HepG2 (cell line): ENCODE measurements around the gene ZNF669. TPM values are rescaled to one million over a fixed set of nuclear protein-coding genes. Genes with fewer than 3 reads are reported as not detected.

Experiments used
- BCL3 ChIP-seq: sonication (generic); formaldehyde crosslinking; IDR thresholded peaks from 2 replicates; pipeline ENCODE4 v1.5.1; 2020; ENCODE audit warnings: mild to moderate bottlenecking, missing genetic modification reagents, moderate library complexity
- CREB3 ChIP-seq: sonication (generic); formaldehyde crosslinking; IDR thresholded peaks from 2 replicates; pipeline ENCODE4 v1.5.0; 2020; ENCODE audit warnings: missing genetic modification reagents
- FOXC1 ChIP-seq: sonication (generic); formaldehyde crosslinking; IDR thresholded peaks from 2 replicates; pipeline ENCODE4 v1.8.0; 2022; ENCODE audit warnings: mild to moderate bottlenecking, missing genetic modification reagents, borderline replicate concordance
- GATAD2A ChIP-seq: IDR thresholded peaks from 2 replicates; pipeline ENCODE4 v1.6.1; 2016
- HDAC1 ChIP-seq: sonication (generic); formaldehyde crosslinking; IDR thresholded peaks from 2 replicates; pipeline ENCODE4 v1.5.1; 2020; ENCODE audit warnings: mild to moderate bottlenecking, missing genetic modification reagents
- KDM4B ChIP-seq: sonication (generic); formaldehyde crosslinking; IDR thresholded peaks from 2 replicates; pipeline ENCODE4 v1.4.0; 2020; ENCODE audit warnings: missing genetic modification reagents
- MAZ ChIP-seq, 2 experiments: sonication (generic) in 1 of 2; formaldehyde crosslinking in 1 of 2; IDR thresholded peaks; 2 replicates each; pipeline versions ENCODE4 v1.5.0 to v1.6.1; 2012 to 2020; ENCODE audit warnings: low read depth in 2 of 2, mild to moderate bottlenecking in 2 of 2, borderline replicate concordance in 1 of 2, improper control_type of control experiment in 1 of 2, low read length in 1 of 2, missing genetic modification reagents in 1 of 2, moderate library complexity in 1 of 2
- PTBP1 ChIP-seq: fragments of 200-400 bp; formaldehyde crosslinking; IDR thresholded peaks from 2 replicates; pipeline ENCODE4 v1.6.1; 2018; ENCODE audit warnings: low read length, low read depth; ENCODE audit not compliant: poor library complexity, severe bottlenecking
- RARA ChIP-seq: IDR thresholded peaks from 2 replicates; pipeline ENCODE4 v1.6.1; 2016; ENCODE audit warnings: missing genetic modification reagents, missing compliant biosample characterization
- RFX1 ChIP-seq: fragments of 450-650 bp; IDR thresholded peaks from 2 replicates; pipeline ENCODE4 v1.6.1; 2017
- TAF1 ChIP-seq: sonication (generic); formaldehyde crosslinking; IDR thresholded peaks from 2 replicates; pipeline ENCODE4 v1.4.0; 2020; ENCODE audit warnings: missing genetic modification reagents
- ZFP82 ChIP-seq: sonication (generic); formaldehyde crosslinking; IDR thresholded peaks from 2 replicates; pipeline ENCODE4 v1.5.1; 2020; ENCODE audit warnings: mild to moderate bottlenecking, missing genetic modification reagents, borderline replicate concordance
- ZNF609 ChIP-seq: sonication (generic); formaldehyde crosslinking; IDR thresholded peaks from 2 replicates; pipeline ENCODE4 v1.4.0; 2020; ENCODE audit warnings: mild to moderate bottlenecking, missing genetic modification reagents, borderline replicate concordance
- ZNF713 ChIP-seq: sonication (generic); formaldehyde crosslinking; IDR thresholded peaks from 2 replicates; pipeline ENCODE4 v1.4.0; 2020; ENCODE audit warnings: mild to moderate bottlenecking, missing genetic modification reagents
- polyA plus RNA-seq, 8 experiments: library from polyadenylated mRNA; depleted of rRNA in 3 of 8; stranded (reverse) in 7 of 8; unstranded in 1 of 8; fragments of >200 nt; fragmentation: Illumina TruSeq in 4 of 8; extraction: Trizol in 4 of 8; gene quantifications; 2 replicates each; pipeline versions ENCODE4 v1.2.1 to v1.2.3, GENCODE V29; 2011 to 2016; ENCODE audit warnings: low read depth in 4 of 8, missing spikeins in 1 of 8, mixed read lengths in 1 of 8; ENCODE audit not compliant: insufficient read depth in 1 of 8
- total RNA-seq, 5 experiments: library from RNA; depleted of rRNA; stranded (reverse); fragments of >200 nt; fragmentation: Illumina TruSeq; extraction: Trizol; gene quantifications; 2 replicates each; pipeline ENCODE4 v1.2.3, GENCODE V29; 2016; ENCODE audit warnings: low read depth in 1 of 5
- TF ChIP-seq, protein P1 (sequence below): IDR thresholded peaks from 2 replicates; pipeline ENCODE4 v1.6.1; 2016
- TF ChIP-seq, protein P2 (sequence below): sonication (generic); formaldehyde crosslinking; IDR thresholded peaks from 2 replicates; pipeline ENCODE4 v1.8.0; 2022; ENCODE audit warnings: mild to moderate bottlenecking, missing genetic modification reagents, borderline replicate concordance

Gene ZNF669
- total and polyA plus RNA-seq, 2 of the 13 experiments (the other 11 are each of a cell fraction or from before 2014, with no cell fraction given), result 3.1 to 14.6 TPM

GRCh38 chr1:247111700-247112478 lies 7.7 kb upstream of the ZNF669 start (continued):
- TF ChIP-seq KDM4B (CRISPR knock-in tag) (peak; percentile 66; the same call in 1 of the 2 replicates), GATAD2A (CRISPR knock-in tag) (peak; percentile 24; the same call in 1 of the 2 replicates), MAZ (IDR thresholded peaks at IDR 0.05; ENCODE audit: borderline replicate concordance, low read depth, low read length) (no peak), MAZ (CRISPR knock-in tag; IDR thresholded peaks at IDR 0.05; ENCODE audit: low read depth) (peak; percentile 72), BCL3 (CRISPR knock-in tag) (peak; percentile 63; the same call in 1 of the 2 replicates), ZFP82 (CRISPR knock-in tag) (peak; percentile 26; the same call in 1 of the 2 replicates), TAF1 (CRISPR knock-in tag) (peak; percentile 88), FOXC1 (CRISPR knock-in tag) (0 out of 2 replicates have a peak, but pooled peaks have one; percentile 56), RARA (CRISPR knock-in tag) (peak; percentile 41; the same call in 1 of the 2 replicates), RFX1 (no peak), HDAC1 (CRISPR knock-in tag) (peak; percentile 87; the same call in 1 of the 2 replicates), CREB3 (CRISPR knock-in tag) (no peak), ZNF713 (CRISPR knock-in tag) (0 out of 2 replicates have a peak, but pooled peaks have one; percentile 1), PTBP1 (peak; percentile 29), ZNF609 (peak; percentile 60)
- TF ChIP-seq, protein P1, sequence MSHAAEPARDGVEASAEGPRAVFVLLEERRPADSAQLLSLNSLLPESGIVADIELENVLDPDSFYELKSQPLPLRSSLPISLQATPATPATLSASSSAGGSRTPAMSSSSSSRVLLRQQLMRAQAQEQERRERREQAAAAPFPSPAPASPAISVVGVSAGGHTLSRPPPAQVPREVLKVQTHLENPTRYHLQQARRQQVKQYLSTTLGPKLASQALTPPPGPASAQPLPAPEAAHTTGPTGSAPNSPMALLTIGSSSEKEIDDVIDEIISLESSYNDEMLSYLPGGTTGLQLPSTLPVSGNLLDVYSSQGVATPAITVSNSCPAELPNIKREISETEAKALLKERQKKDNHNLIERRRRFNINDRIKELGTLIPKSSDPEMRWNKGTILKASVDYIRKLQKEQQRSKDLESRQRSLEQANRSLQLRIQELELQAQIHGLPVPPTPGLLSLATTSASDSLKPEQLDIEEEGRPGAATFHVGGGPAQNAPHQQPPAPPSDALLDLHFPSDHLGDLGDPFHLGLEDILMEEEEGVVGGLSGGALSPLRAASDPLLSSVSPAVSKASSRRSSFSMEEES (CRISPR knock-in tag), result peak; percentile 42
- TF ChIP-seq, protein P2, sequence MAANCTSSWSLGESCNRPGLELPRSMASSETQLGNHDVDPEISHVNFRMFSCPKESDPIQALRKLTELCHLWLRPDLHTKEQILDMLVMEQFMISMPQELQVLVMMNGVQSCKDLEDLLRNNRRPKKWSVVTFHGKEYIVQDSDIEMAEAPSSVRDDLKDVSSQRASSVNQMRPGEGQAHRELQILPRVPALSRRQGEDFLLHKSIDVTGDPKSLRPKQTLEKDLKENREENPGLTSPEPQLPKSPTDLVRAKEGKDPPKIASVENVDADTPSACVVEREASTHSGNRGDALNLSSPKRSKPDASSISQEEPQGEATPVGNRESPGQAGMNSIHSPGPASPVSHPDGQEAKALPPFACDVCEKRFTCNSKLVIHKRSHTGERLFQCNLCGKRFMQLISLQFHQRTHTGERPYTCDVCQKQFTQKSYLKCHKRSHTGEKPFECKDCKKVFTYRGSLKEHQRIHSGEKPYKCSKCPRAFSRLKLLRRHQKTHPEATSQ (CRISPR knock-in tag), result peak; percentile 54; the same call in 1 of the 2 replicates
